Liver (tissue), 9 donors: Measurements from ENCODE around the gene GCH1. TPM values are rescaled to one million over a fixed set of nuclear protein-coding genes. Genes with fewer than 3 reads are reported as not detected.

Source experiments
- DNase-seq: peaks from one replicate; pipeline ENCODE4 v3.0.0-alpha.2; 2017; ENCODE audit warnings: low spot score
- H3K27ac ChIP-seq, 2 donors: one replicate each; pipeline ENCODE4 v1.7.0; 2013; ENCODE audit warnings: inconsistent platforms in 2 of 2, low read length in 2 of 2, control low read depth in 1 of 2, low read depth in 1 of 2, mild to moderate bottlenecking in 1 of 2
- H3K27me3 ChIP-seq, 4 donors: one replicate each; pipeline versions ENCODE4 v1.6.1 to v1.7.0; 2013; ENCODE audit warnings: low read length in 3 of 4, inconsistent platforms in 1 of 4, mild to moderate bottlenecking in 1 of 4, moderate library complexity in 1 of 4; ENCODE audit not compliant: control insufficient read depth in 4 of 4, insufficient read depth in 4 of 4
- H3K36me3 ChIP-seq, 4 donors: one replicate each; pipeline versions ENCODE4 v1.6.1 to v1.7.0; 2013; ENCODE audit warnings: low read length in 3 of 4, mild to moderate bottlenecking in 3 of 4, low read depth in 1 of 4, moderate library complexity in 1 of 4; ENCODE audit not compliant: control insufficient read depth in 4 of 4, insufficient read depth in 3 of 4
- H3K4me1 ChIP-seq, 4 donors: one replicate each; pipeline versions ENCODE4 v1.6.1 to v1.7.0; 2013; ENCODE audit warnings: low read length in 3 of 4, mild to moderate bottlenecking in 3 of 4, moderate library complexity in 1 of 4; ENCODE audit not compliant: control insufficient read depth in 4 of 4, insufficient read depth in 4 of 4
- H3K4me3 ChIP-seq, 3 donors: one replicate each; pipeline versions ENCODE4 v1.6.1 to v1.7.0; 2013; ENCODE audit warnings: low read length in 3 of 3, control low read depth in 1 of 3, low read depth in 1 of 3, mild to moderate bottlenecking in 1 of 3
- H3K9ac ChIP-seq, 2 donors: one replicate each; pipeline ENCODE4 v1.7.0; 2013; ENCODE audit warnings: low read length in 2 of 2, mild to moderate bottlenecking in 2 of 2, moderate library complexity in 2 of 2, control low read depth in 1 of 2, low read depth in 1 of 2
- H3K9me3 ChIP-seq, 4 donors: one replicate each; pipeline versions ENCODE4 v1.6.1 to v1.7.0; 2013; ENCODE audit warnings: low read length in 3 of 4; ENCODE audit not compliant: control insufficient read depth in 4 of 4
- EGR1 ChIP-seq, 2 donors: IDR thresholded peaks; 2 replicates each; pipeline ENCODE4 v1.6.1; 2016 to 2018; ENCODE audit warnings: antibody characterized with exemption in 2 of 2, low read depth in 2 of 2
- FOXA1 ChIP-seq: IDR thresholded peaks from 2 replicates; pipeline ENCODE4 v1.6.1; 2016; ENCODE audit warnings: antibody characterized with exemption
- FOXA2 ChIP-seq: IDR thresholded peaks from 2 replicates; pipeline ENCODE4 v1.6.1; 2016; ENCODE audit warnings: antibody characterized with exemption
- GABPA ChIP-seq, 2 donors: IDR thresholded peaks in 1 of 2; conservative IDR thresholded peaks in 1 of 2; 2 replicates each; pipeline ENCODE4 v1.6.1; 2016; ENCODE audit warnings: antibody characterized with exemption in 2 of 2, mild to moderate bottlenecking in 1 of 2, moderate library complexity in 1 of 2
- HNF4A ChIP-seq, 2 donors: conservative IDR thresholded peaks; 2 replicates each; pipeline ENCODE4 v1.6.1; 2016; ENCODE audit warnings: antibody characterized with exemption in 2 of 2, mild to moderate bottlenecking in 2 of 2
- HNF4G ChIP-seq: IDR thresholded peaks from 2 replicates; pipeline ENCODE4 v1.6.1; 2016; ENCODE audit warnings: antibody characterized with exemption
- JUND ChIP-seq, 2 donors: IDR thresholded peaks; 2 replicates each; pipeline ENCODE4 v1.6.1; 2016; ENCODE audit warnings: antibody characterized with exemption in 2 of 2
- NR2F2 ChIP-seq: IDR thresholded peaks from 2 replicates; pipeline ENCODE4 v1.6.1; 2016; ENCODE audit warnings: antibody characterized with exemption
- RAD21 ChIP-seq, 2 donors: IDR thresholded peaks; 2 replicates each; pipeline ENCODE4 v1.6.1; 2016; ENCODE audit warnings: antibody characterized with exemption in 2 of 2, mild to moderate bottlenecking in 2 of 2
- RXRA ChIP-seq, 2 donors: IDR thresholded peaks; 2 replicates each; pipeline ENCODE4 v1.6.1; 2017 to 2018; ENCODE audit warnings: antibody characterized with exemption in 2 of 2, mild to moderate bottlenecking in 1 of 2
- SP1 ChIP-seq: IDR thresholded peaks from 2 replicates; pipeline ENCODE4 v1.6.1; 2018; ENCODE audit warnings: antibody characterized with exemption, mild to moderate bottlenecking
- TAF1 ChIP-seq: conservative IDR thresholded peaks from 2 replicates; pipeline ENCODE4 v1.6.1; 2016; ENCODE audit warnings: antibody characterized with exemption, mild to moderate bottlenecking
- YY1 ChIP-seq: IDR thresholded peaks from 2 replicates; pipeline ENCODE4 v1.6.1; 2016; ENCODE audit warnings: antibody characterized with exemption, mild to moderate bottlenecking
- WGBS: extraction: QIAGEN DNeasy Blood & Tissue Kit; methylation state at CpG from one replicate; pipeline ENCODE4 v1.1.7; 2013; 5-methylcytosine and 5-hydroxymethylcytosine counted together
- polyA plus RNA-seq, 2 donors: library from polyadenylated mRNA; stranded (reverse) in 1 of 2; unstranded in 1 of 2; fragments of 200-250 nt in 1 of 2; fragments of >200 nt in 1 of 2; fragmentation: Nextera tagmentation in 1 of 2; extraction: Ambion mirVana in 1 of 2; gene quantifications; one replicate each; pipeline versions ENCODE4 v1.2.1 to v1.2.3, GENCODE V29; 2013 to 2015
- total RNA-seq, 2 donors: library from RNA; depleted of rRNA; stranded (reverse); fragments of >200 nt; gene quantifications; one replicate each; pipeline ENCODE4 v1.2.3, GENCODE V29; 2014
- TF ChIP-seq, protein P1 (sequence below): IDR thresholded peaks from 2 replicates; pipeline ENCODE4 v1.6.1; 2016; ENCODE audit warnings: antibody characterized with exemption
- TF ChIP-seq, protein P2 (sequence below): fragments of 150-350 bp; IDR thresholded peaks from 2 replicates; pipeline ENCODE4 v1.5.1; 2017; ENCODE audit warnings: improper control_type of control experiment, low read depth, low read length; ENCODE audit not compliant: missing input control
- TF ChIP-seq, protein P3 (sequence below): IDR thresholded peaks from 2 replicates; pipeline ENCODE4 v1.6.1; 2016; ENCODE audit warnings: antibody characterized with exemption, mild to moderate bottlenecking
- TF ChIP-seq, protein P4 (sequence below): IDR thresholded peaks from 2 replicates; pipeline ENCODE4 v1.6.1; 2016; ENCODE audit warnings: antibody characterized with exemption
- TF ChIP-seq, protein P5 (sequence below): IDR thresholded peaks from 2 replicates; pipeline ENCODE4 v1.6.1; 2016; ENCODE audit warnings: antibody characterized with exemption
- donor health status: healthy.
- donor health status: healthy.
- donor health status: healthy.
- donor health status: healthy.
- donor health status: healthy.

Gene GCH1
- total and polyA plus RNA-seq, 4 donors = 19.7 to 60.0 (median 37.0) TPM

DNA sequence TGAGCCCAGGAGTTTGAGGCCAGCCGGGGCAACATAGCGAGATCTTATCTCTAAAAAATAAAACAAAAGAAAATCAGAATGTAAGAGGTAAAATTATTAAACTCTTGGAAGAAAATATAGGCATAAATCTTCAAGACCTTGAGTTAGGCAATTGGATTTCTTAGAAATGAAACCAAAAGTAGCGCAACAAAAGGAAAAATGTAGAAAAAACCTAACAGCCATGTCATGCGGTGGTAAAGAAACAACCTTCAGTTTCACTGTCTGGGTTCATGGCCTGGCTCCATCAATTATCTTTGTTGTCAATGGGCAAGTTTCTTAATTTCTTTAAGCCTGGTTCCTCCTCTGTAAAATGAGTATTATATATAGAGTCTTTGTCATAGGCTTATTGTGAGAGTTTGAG, 5.6 kb upstream of the GCH1 start:
- H3K27me3 ChIP-seq = no peaks in the 10 kb centered on the region
- no peak overlapping the region for H3K9ac ChIP-seq
- TF ChIP-seq, protein P1, sequence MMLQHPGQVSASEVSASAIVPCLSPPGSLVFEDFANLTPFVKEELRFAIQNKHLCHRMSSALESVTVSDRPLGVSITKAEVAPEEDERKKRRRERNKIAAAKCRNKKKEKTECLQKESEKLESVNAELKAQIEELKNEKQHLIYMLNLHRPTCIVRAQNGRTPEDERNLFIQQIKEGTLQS = no peak
- TF ChIP-seq, protein P2, sequence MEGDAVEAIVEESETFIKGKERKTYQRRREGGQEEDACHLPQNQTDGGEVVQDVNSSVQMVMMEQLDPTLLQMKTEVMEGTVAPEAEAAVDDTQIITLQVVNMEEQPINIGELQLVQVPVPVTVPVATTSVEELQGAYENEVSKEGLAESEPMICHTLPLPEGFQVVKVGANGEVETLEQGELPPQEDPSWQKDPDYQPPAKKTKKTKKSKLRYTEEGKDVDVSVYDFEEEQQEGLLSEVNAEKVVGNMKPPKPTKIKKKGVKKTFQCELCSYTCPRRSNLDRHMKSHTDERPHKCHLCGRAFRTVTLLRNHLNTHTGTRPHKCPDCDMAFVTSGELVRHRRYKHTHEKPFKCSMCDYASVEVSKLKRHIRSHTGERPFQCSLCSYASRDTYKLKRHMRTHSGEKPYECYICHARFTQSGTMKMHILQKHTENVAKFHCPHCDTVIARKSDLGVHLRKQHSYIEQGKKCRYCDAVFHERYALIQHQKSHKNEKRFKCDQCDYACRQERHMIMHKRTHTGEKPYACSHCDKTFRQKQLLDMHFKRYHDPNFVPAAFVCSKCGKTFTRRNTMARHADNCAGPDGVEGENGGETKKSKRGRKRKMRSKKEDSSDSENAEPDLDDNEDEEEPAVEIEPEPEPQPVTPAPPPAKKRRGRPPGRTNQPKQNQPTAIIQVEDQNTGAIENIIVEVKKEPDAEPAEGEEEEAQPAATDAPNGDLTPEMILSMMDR = no peak
- TF ChIP-seq, protein P3, sequence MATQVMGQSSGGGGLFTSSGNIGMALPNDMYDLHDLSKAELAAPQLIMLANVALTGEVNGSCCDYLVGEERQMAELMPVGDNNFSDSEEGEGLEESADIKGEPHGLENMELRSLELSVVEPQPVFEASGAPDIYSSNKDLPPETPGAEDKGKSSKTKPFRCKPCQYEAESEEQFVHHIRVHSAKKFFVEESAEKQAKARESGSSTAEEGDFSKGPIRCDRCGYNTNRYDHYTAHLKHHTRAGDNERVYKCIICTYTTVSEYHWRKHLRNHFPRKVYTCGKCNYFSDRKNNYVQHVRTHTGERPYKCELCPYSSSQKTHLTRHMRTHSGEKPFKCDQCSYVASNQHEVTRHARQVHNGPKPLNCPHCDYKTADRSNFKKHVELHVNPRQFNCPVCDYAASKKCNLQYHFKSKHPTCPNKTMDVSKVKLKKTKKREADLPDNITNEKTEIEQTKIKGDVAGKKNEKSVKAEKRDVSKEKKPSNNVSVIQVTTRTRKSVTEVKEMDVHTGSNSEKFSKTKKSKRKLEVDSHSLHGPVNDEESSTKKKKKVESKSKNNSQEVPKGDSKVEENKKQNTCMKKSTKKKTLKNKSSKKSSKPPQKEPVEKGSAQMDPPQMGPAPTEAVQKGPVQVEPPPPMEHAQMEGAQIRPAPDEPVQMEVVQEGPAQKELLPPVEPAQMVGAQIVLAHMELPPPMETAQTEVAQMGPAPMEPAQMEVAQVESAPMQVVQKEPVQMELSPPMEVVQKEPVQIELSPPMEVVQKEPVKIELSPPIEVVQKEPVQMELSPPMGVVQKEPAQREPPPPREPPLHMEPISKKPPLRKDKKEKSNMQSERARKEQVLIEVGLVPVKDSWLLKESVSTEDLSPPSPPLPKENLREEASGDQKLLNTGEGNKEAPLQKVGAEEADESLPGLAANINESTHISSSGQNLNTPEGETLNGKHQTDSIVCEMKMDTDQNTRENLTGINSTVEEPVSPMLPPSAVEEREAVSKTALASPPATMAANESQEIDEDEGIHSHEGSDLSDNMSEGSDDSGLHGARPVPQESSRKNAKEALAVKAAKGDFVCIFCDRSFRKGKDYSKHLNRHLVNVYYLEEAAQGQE = no peak
- TF ChIP-seq EGR1 (IDR thresholded peaks at IDR 0.05; ENCODE audit: low read depth in 2 of 2) (no peak), FOXA1 (no peak), RXRA (IDR thresholded peaks at IDR 0.05) (no peak), HNF4A (conservative IDR thresholded peaks at IDR 0.05) (no peak), NR2F2 (no peak), HNF4G (no peak), TAF1 (no peak), GABPA (IDR thresholded peaks at IDR 0.05 in 1 of 2, conservative IDR thresholded peaks at IDR 0.05 in 1 of 2) (no peak), JUND (IDR thresholded peaks at IDR 0.05) (no peak), FOXA2 (no peak), YY1 (no peak), RAD21 (IDR thresholded peaks at IDR 0.05) (no peak), SP1 (no peak)
- TF ChIP-seq, protein P4, sequence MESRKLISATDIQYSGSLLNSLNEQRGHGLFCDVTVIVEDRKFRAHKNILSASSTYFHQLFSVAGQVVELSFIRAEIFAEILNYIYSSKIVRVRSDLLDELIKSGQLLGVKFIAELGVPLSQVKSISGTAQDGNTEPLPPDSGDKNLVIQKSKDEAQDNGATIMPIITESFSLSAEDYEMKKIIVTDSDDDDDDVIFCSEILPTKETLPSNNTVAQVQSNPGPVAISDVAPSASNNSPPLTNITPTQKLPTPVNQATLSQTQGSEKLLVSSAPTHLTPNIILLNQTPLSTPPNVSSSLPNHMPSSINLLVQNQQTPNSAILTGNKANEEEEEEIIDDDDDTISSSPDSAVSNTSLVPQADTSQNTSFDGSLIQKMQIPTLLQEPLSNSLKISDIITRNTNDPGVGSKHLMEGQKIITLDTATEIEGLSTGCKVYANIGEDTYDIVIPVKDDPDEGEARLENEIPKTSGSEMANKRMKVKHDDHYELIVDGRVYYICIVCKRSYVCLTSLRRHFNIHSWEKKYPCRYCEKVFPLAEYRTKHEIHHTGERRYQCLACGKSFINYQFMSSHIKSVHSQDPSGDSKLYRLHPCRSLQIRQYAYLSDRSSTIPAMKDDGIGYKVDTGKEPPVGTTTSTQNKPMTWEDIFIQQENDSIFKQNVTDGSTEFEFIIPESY = no peak
- H3K4me1 ChIP-seq = peaks cover 0 to 4% (median 0%) of the 10 kb centered on the region in 4 donors
- DNase-seq = no peak
- H3K36me3 ChIP-seq = no peaks in the 10 kb centered on the region
- 84% methylated on average over 4 of the region's 4 CpGs for WGBS
- H3K27ac ChIP-seq = no peak overlapping the region
- no peaks in the 10 kb centered on the region for H3K9me3 ChIP-seq
- no peak overlapping the region for H3K4me3 ChIP-seq

DNA sequence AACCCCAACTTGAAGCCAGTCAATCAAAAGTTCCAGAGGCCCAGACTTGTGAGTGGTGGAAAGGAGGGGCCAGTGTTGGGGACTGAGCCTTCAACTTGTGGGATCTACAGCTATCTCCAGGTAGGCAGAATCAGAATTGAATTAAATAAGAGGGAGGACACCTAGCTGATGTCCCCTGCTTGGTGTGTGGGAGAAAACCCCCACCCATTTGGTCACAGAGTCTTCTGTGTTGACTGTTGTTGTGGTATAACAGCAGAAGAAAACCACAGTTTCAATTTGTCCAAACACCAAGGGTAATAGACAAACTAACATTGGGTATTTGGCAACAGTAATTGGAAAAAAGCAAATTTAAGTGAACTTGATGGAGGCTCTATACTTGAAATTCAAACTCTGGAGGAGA, 3.4 kb upstream of the GCH1 start:
- no peaks in the 10 kb centered on the region for H3K27me3 ChIP-seq
- H3K27ac ChIP-seq = no peak overlapping the region
- H3K4me3 ChIP-seq = no peak overlapping the region
- H3K4me1 ChIP-seq = peaks cover 0 to 5% (median 1%) of the 10 kb centered on the region in 4 donors
- H3K36me3 ChIP-seq = no peaks in the 10 kb centered on the region
- H3K9ac ChIP-seq = no peak overlapping the region
- no peak for DNase-seq
- no peaks in the 10 kb centered on the region for H3K9me3 ChIP-seq
- TF ChIP-seq FOXA1 = no peak
- no peak for TF ChIP-seq FOXA2
- TF ChIP-seq, protein P1 = no peak
- TF ChIP-seq, protein P4 = no peak
- TF ChIP-seq, protein P2 = no peak
- no peak for TF ChIP-seq SP1
- no peak for TF ChIP-seq RXRA (IDR thresholded peaks at IDR 0.05)
- no peak for TF ChIP-seq JUND (IDR thresholded peaks at IDR 0.05)
- TF ChIP-seq RAD21 (IDR thresholded peaks at IDR 0.05) = no peak
- no peak for TF ChIP-seq GABPA (IDR thresholded peaks at IDR 0.05 in 1 of 2, conservative IDR thresholded peaks at IDR 0.05 in 1 of 2)
- no peak for TF ChIP-seq YY1
- no peak for TF ChIP-seq NR2F2
- TF ChIP-seq, protein P5, sequence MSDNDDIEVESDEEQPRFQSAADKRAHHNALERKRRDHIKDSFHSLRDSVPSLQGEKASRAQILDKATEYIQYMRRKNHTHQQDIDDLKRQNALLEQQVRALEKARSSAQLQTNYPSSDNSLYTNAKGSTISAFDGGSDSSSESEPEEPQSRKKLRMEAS = no peak
